ENCODE results near the gene NPHS1.
A peak's percentile ranks its signal among the peaks of the same experiment; 100 is the strongest.
"Not testable (repeated sequence)": the region's sequence is repeated elsewhere in the genome, so short reads cannot be mapped to it uniquely, and the experiment has no call there.

Gene NPHS1

GRCh38 chr19:35797663-35798062 is 54.6 kb downstream of the NPHS1 start:
- no peak for TF ChIP-seq POLR2A (IDR thresholded peaks at IDR 0.05; ENCODE audit: low read depth, low read length)
- DNase-seq (ENCODE audit: insufficient read length, low spot score), result no peak
- no peak for FAIRE-seq

- no peak for TF ChIP-seq POLR2A (IDR thresholded peaks at IDR 0.05; ENCODE audit: low read depth, low read length)
- DNase-seq (ENCODE audit: insufficient read length, low spot score) (no peak), FAIRE-seq (no peak)
Observed at GRCh38 chr19:35796645-35797542, 55.4 kb downstream of the NPHS1 start.

GRCh38 chr19:35795564-35795963 is 56.7 kb downstream of the NPHS1 start:
- not testable (repeated sequence) for DNase-seq (ENCODE audit: insufficient read length, low spot score); FAIRE-seq

GRCh38 chr19:35793381-35794165 is 58.7 kb downstream of the NPHS1 start:
- no peak for TF ChIP-seq POLR2A (IDR thresholded peaks at IDR 0.05; ENCODE audit: low read depth, low read length)
- DNase-seq (ENCODE audit: insufficient read length, low spot score) (peak; percentile 83), FAIRE-seq (no peak)

- TF ChIP-seq POLR2A (IDR thresholded peaks at IDR 0.05; ENCODE audit: low read depth, low read length), result no peak
- DNase-seq (ENCODE audit: insufficient read length, low spot score) (no peak), FAIRE-seq (no peak)
Observed at GRCh38 chr19:35792888-35793287, 59.4 kb downstream of the NPHS1 start.

- no peak for FAIRE-seq
- no peak for DNase-seq (ENCODE audit: insufficient read length, low spot score)
- no peak for TF ChIP-seq POLR2A (IDR thresholded peaks at IDR 0.05; ENCODE audit: low read depth, low read length)
Observed at GRCh38 chr19:35792312-35792711, 60.0 kb downstream of the NPHS1 start.

- TF ChIP-seq POLR2A (IDR thresholded peaks at IDR 0.05; ENCODE audit: low read depth, low read length), result no peak
- no peak for DNase-seq (ENCODE audit: insufficient read length, low spot score)
- FAIRE-seq, result no peak
Observed at GRCh38 chr19:35791814-35792279, 60.5 kb downstream of the NPHS1 start.

GRCh38 chr19:35790981-35791813 is 61.1 kb downstream of the NPHS1 start:
- FAIRE-seq, result no peak

GRCh38 chr19:35789978-35790944 is 62.0 kb downstream of the NPHS1 start:
- FAIRE-seq (no peak), DNase-seq (ENCODE audit: insufficient read length, low spot score) (no peak)
- no peak for TF ChIP-seq POLR2A (IDR thresholded peaks at IDR 0.05; ENCODE audit: low read depth, low read length)

More at GRCh38 chr19:35790981-35791813, 61.1 kb downstream of the NPHS1 start:
- DNase-seq (ENCODE audit: insufficient read length, low spot score), result no peak
- TF ChIP-seq POLR2A (IDR thresholded peaks at IDR 0.05; ENCODE audit: low read depth, low read length), result no peak

- TF ChIP-seq POLR2A (IDR thresholded peaks at IDR 0.05; ENCODE audit: low read depth, low read length), result no peak
- FAIRE-seq (no peak), DNase-seq (ENCODE audit: insufficient read length, low spot score) (no peak)
Observed at GRCh38 chr19:35789195-35789977, 62.9 kb downstream of the NPHS1 start.

GRCh38 chr19:35788205-35788960 is 63.9 kb downstream of the NPHS1 start:
- FAIRE-seq (no peak), DNase-seq (ENCODE audit: insufficient read length, low spot score) (no peak)
- TF ChIP-seq POLR2A (IDR thresholded peaks at IDR 0.05; ENCODE audit: low read depth, low read length), result no peak
